ENCODE measurements around the gene ZBTB20.

Gene ZBTB20

GRCh38 chr3:114867835-114868503, 279.1 kb downstream of the ZBTB20 start:
- ATAC-seq (ENCODE audit: insufficient read depth, low read depth): no peak

GRCh38 chr3:114867359-114867758, 279.7 kb downstream of the ZBTB20 start:
- Histone ChIP-seq H3K27ac (ENCODE audit: low read length) (no peak overlapping the region), H3K4me1 (ENCODE audit: insufficient read depth, low read length) (peaks cover 12% of the 10 kb centered on the region), H3K9ac (ENCODE audit: low read depth, low read length) (no peak overlapping the region), H4K20me1 (ENCODE audit: insufficient read depth, low read length) (no peaks in the 10 kb centered on the region), H3K79me2 (ENCODE audit: insufficient read depth, low read length) (no peaks in the 10 kb centered on the region), H3K4me2 (ENCODE audit: insufficient read depth, low read length) (no peak overlapping the region), H2AFZ (ENCODE audit: low read depth, low read length) (no peak overlapping the region), H3K4me3 (ENCODE audit: low read depth in 1 of 2, low read length in 2 of 2) (no peak overlapping the region), H3K27me3 (ENCODE audit: insufficient read depth, low read length, poor library complexity) (no peaks in the 10 kb centered on the region), H3K9me3 (ENCODE audit: insufficient read depth, low read length, severe bottlenecking) (no peaks in the 10 kb centered on the region), H3K36me3 (ENCODE audit: insufficient read depth, low read length) (no peaks in the 10 kb centered on the region)
- ATAC-seq (ENCODE audit: insufficient read depth, low read depth): no peak
- no peak for DNase-seq
- no peak for TF ChIP-seq CTCF (IDR thresholded peaks at IDR 0.05; ENCODE audit: borderline replicate concordance, extremely low read depth, low read length, poor library complexity, severe bottlenecking)
- no peak for TF ChIP-seq EZH2 (IDR thresholded peaks at IDR 0.05; ENCODE audit: borderline replicate concordance, low read depth, low read length, severe bottlenecking)

More at GRCh38 chr3:114867835-114868503, 279.1 kb downstream of the ZBTB20 start:
- no peak overlapping the region for H3K9ac ChIP-seq (ENCODE audit: low read depth, low read length)
- no peak overlapping the region for H3K4me3 ChIP-seq (ENCODE audit: low read depth in 1 of 2, low read length in 2 of 2)
- H3K36me3 ChIP-seq (ENCODE audit: insufficient read depth, low read length): no peaks in the 10 kb centered on the region
- no peak overlapping the region for H3K27ac ChIP-seq (ENCODE audit: low read length)
- no peaks in the 10 kb centered on the region for H3K9me3 ChIP-seq (ENCODE audit: insufficient read depth, low read length, severe bottlenecking)
- H3K79me2 ChIP-seq (ENCODE audit: insufficient read depth, low read length): no peaks in the 10 kb centered on the region
- H3K4me2 ChIP-seq (ENCODE audit: insufficient read depth, low read length): no peak overlapping the region
- H2AFZ ChIP-seq (ENCODE audit: low read depth, low read length): no peak overlapping the region
- no peaks in the 10 kb centered on the region for H4K20me1 ChIP-seq (ENCODE audit: insufficient read depth, low read length)
- no peak for DNase-seq
- peaks cover 12% of the 10 kb centered on the region for H3K4me1 ChIP-seq (ENCODE audit: insufficient read depth, low read length)
- TF ChIP-seq CTCF (IDR thresholded peaks at IDR 0.05; ENCODE audit: borderline replicate concordance, extremely low read depth, low read length, poor library complexity, severe bottlenecking) (no peak), EZH2 (IDR thresholded peaks at IDR 0.05; ENCODE audit: borderline replicate concordance, low read depth, low read length, severe bottlenecking) (no peak)
- no peaks in the 10 kb centered on the region for H3K27me3 ChIP-seq (ENCODE audit: insufficient read depth, low read length, poor library complexity)

GRCh38 chr3:114866430-114866829, 280.7 kb downstream of the ZBTB20 start:
- Histone ChIP-seq H3K4me2 (ENCODE audit: insufficient read depth, low read length) (no peak overlapping the region), H2AFZ (ENCODE audit: low read depth, low read length) (no peak overlapping the region), H3K9ac (ENCODE audit: low read depth, low read length) (no peak overlapping the region), H3K4me3 (ENCODE audit: low read depth in 1 of 2, low read length in 2 of 2) (no peak overlapping the region), H3K79me2 (ENCODE audit: insufficient read depth, low read length) (no peaks in the 10 kb centered on the region), H3K9me3 (ENCODE audit: insufficient read depth, low read length, severe bottlenecking) (no peaks in the 10 kb centered on the region), H4K20me1 (ENCODE audit: insufficient read depth, low read length) (no peaks in the 10 kb centered on the region), H3K27ac (ENCODE audit: low read length) (no peak overlapping the region), H3K27me3 (ENCODE audit: insufficient read depth, low read length, poor library complexity) (no peaks in the 10 kb centered on the region), H3K4me1 (ENCODE audit: insufficient read depth, low read length) (peaks cover 12% of the 10 kb centered on the region), H3K36me3 (ENCODE audit: insufficient read depth, low read length) (no peaks in the 10 kb centered on the region)
- no peak for TF ChIP-seq EZH2 (IDR thresholded peaks at IDR 0.05; ENCODE audit: borderline replicate concordance, low read depth, low read length, severe bottlenecking)
- no peak for TF ChIP-seq CTCF (IDR thresholded peaks at IDR 0.05; ENCODE audit: borderline replicate concordance, extremely low read depth, low read length, poor library complexity, severe bottlenecking)
- DNase-seq (no peak), ATAC-seq (ENCODE audit: insufficient read depth, low read depth) (no peak)

Measured in DND-41 (cell line).